Measurements from ENCODE around the gene TRAPPC2.

TRAPPC2 gene

GRCh38 chrX:13719192-13719856 lies 15.1 kb downstream of the TRAPPC2 start:
- H3K4me1 ChIP-seq (ENCODE audit: control insufficient read depth, insufficient read depth, low read length): no peaks in the 10 kb centered on the region
- H3K9me3 ChIP-seq (ENCODE audit: control insufficient read depth, insufficient read depth, low read length): no peaks in the 10 kb centered on the region
- H3K27ac ChIP-seq (ENCODE audit: low read depth, low read length): no peak overlapping the region
- H3K9ac ChIP-seq (ENCODE audit: low read depth, low read length): no peak overlapping the region
- no peak overlapping the region for H3K4me3 ChIP-seq (ENCODE audit: low read depth, low read length)
- H3K36me3 ChIP-seq (ENCODE audit: control insufficient read depth, insufficient read depth, low read length): peaks cover 48% of the 10 kb centered on the region
- no peaks in the 10 kb centered on the region for H3K27me3 ChIP-seq (ENCODE audit: control insufficient read depth, insufficient read depth, low read length)

GRCh38 chrX:13717700-13718472 lies 16.5 kb downstream of the TRAPPC2 start:
- no peaks in the 10 kb centered on the region for H3K27me3 ChIP-seq (ENCODE audit: control insufficient read depth, insufficient read depth, low read length)
- H3K27ac ChIP-seq (ENCODE audit: low read depth, low read length): peak overlapping the region; percentile 33
- no peaks in the 10 kb centered on the region for H3K9me3 ChIP-seq (ENCODE audit: control insufficient read depth, insufficient read depth, low read length)
- no peak overlapping the region for H3K4me3 ChIP-seq (ENCODE audit: low read depth, low read length)
- peak overlapping the region; percentile 54 for H3K9ac ChIP-seq (ENCODE audit: low read depth, low read length)
- peaks cover 50% of the 10 kb centered on the region for H3K36me3 ChIP-seq (ENCODE audit: control insufficient read depth, insufficient read depth, low read length)
- H3K4me1 ChIP-seq (ENCODE audit: control insufficient read depth, insufficient read depth, low read length): no peaks in the 10 kb centered on the region

- Histone ChIP-seq H3K27ac (ENCODE audit: low read depth, low read length) (no peak overlapping the region), H3K4me3 (ENCODE audit: low read depth, low read length) (no peak overlapping the region), H3K9me3 (ENCODE audit: control insufficient read depth, insufficient read depth, low read length) (no peaks in the 10 kb centered on the region), H3K4me1 (ENCODE audit: control insufficient read depth, insufficient read depth, low read length) (no peaks in the 10 kb centered on the region), H3K9ac (ENCODE audit: low read depth, low read length) (no peak overlapping the region), H3K36me3 (ENCODE audit: control insufficient read depth, insufficient read depth, low read length) (peaks cover 59% of the 10 kb centered on the region), H3K27me3 (ENCODE audit: control insufficient read depth, insufficient read depth, low read length) (no peaks in the 10 kb centered on the region)
These were observed 17.5 kb downstream of the TRAPPC2 start for GRCh38 chrX:13716905-13717304.

GRCh38 chrX:13716455-13716854 lies 18.0 kb downstream of the TRAPPC2 start:
- H3K27me3 ChIP-seq (ENCODE audit: control insufficient read depth, insufficient read depth, low read length): no peaks in the 10 kb centered on the region

GRCh38 chrX:13711141-13711540 lies 23.3 kb downstream of the TRAPPC2 start:
- H3K36me3 ChIP-seq (ENCODE audit: control insufficient read depth, insufficient read depth, low read length): peaks cover 76% of the 10 kb centered on the region

More at GRCh38 chrX:13716455-13716854, 18.0 kb downstream of the TRAPPC2 start:
- Histone ChIP-seq H3K4me1 (ENCODE audit: control insufficient read depth, insufficient read depth, low read length) (no peaks in the 10 kb centered on the region), H3K9me3 (ENCODE audit: control insufficient read depth, insufficient read depth, low read length) (no peaks in the 10 kb centered on the region), H3K36me3 (ENCODE audit: control insufficient read depth, insufficient read depth, low read length) (peaks cover 63% of the 10 kb centered on the region), H3K9ac (ENCODE audit: low read depth, low read length) (no peak overlapping the region), H3K4me3 (ENCODE audit: low read depth, low read length) (no peak overlapping the region), H3K27ac (ENCODE audit: low read depth, low read length) (no peak overlapping the region)

GRCh38 chrX:13703589-13703988 lies 30.8 kb downstream of the TRAPPC2 start:
- Histone ChIP-seq H3K9me3 (ENCODE audit: control insufficient read depth, insufficient read depth, low read length) (no peaks in the 10 kb centered on the region), H3K36me3 (ENCODE audit: control insufficient read depth, insufficient read depth, low read length) (peaks cover 28% of the 10 kb centered on the region), H3K4me3 (ENCODE audit: low read depth, low read length) (no peak overlapping the region), H3K4me1 (ENCODE audit: control insufficient read depth, insufficient read depth, low read length) (peaks cover 20% of the 10 kb centered on the region), H3K27ac (ENCODE audit: low read depth, low read length) (no peak overlapping the region), H3K27me3 (ENCODE audit: control insufficient read depth, insufficient read depth, low read length) (no peaks in the 10 kb centered on the region), H3K9ac (ENCODE audit: low read depth, low read length) (no peak overlapping the region)

More at GRCh38 chrX:13711141-13711540, 23.3 kb downstream of the TRAPPC2 start:
- no peak overlapping the region for H3K9ac ChIP-seq (ENCODE audit: low read depth, low read length)
- H3K27ac ChIP-seq (ENCODE audit: low read depth, low read length): no peak overlapping the region
- peaks cover 4% of the 10 kb centered on the region; the same call in 1 of the 2 replicates for H3K4me1 ChIP-seq (ENCODE audit: control insufficient read depth, insufficient read depth, low read length)
- H3K4me3 ChIP-seq (ENCODE audit: low read depth, low read length): no peak overlapping the region
- H3K27me3 ChIP-seq (ENCODE audit: control insufficient read depth, insufficient read depth, low read length): no peaks in the 10 kb centered on the region
- no peaks in the 10 kb centered on the region for H3K9me3 ChIP-seq (ENCODE audit: control insufficient read depth, insufficient read depth, low read length)

- no peak overlapping the region for H3K4me3 ChIP-seq (ENCODE audit: low read depth, low read length)
- H3K36me3 ChIP-seq (ENCODE audit: control insufficient read depth, insufficient read depth, low read length): peaks cover 24% of the 10 kb centered on the region
- H3K9me3 ChIP-seq (ENCODE audit: control insufficient read depth, insufficient read depth, low read length): no peaks in the 10 kb centered on the region
- H3K27me3 ChIP-seq (ENCODE audit: control insufficient read depth, insufficient read depth, low read length): no peaks in the 10 kb centered on the region
- peaks cover 21% of the 10 kb centered on the region for H3K4me1 ChIP-seq (ENCODE audit: control insufficient read depth, insufficient read depth, low read length)
- no peak overlapping the region for H3K9ac ChIP-seq (ENCODE audit: low read depth, low read length)
- no peak overlapping the region for H3K27ac ChIP-seq (ENCODE audit: low read depth, low read length)
These were observed 31.3 kb downstream of the TRAPPC2 start for GRCh38 chrX:13703135-13703534.

- Histone ChIP-seq H3K9ac (ENCODE audit: low read depth, low read length) (no peak overlapping the region), H3K27me3 (ENCODE audit: control insufficient read depth, insufficient read depth, low read length) (no peaks in the 10 kb centered on the region), H3K9me3 (ENCODE audit: control insufficient read depth, insufficient read depth, low read length) (no peaks in the 10 kb centered on the region), H3K27ac (ENCODE audit: low read depth, low read length) (no peak overlapping the region), H3K36me3 (ENCODE audit: control insufficient read depth, insufficient read depth, low read length) (peaks cover 23% of the 10 kb centered on the region), H3K4me1 (ENCODE audit: control insufficient read depth, insufficient read depth, low read length) (peaks cover 27% of the 10 kb centered on the region), H3K4me3 (ENCODE audit: low read depth, low read length) (no peak overlapping the region)
These were observed 32.2 kb downstream of the TRAPPC2 start for GRCh38 chrX:13702111-13702789.

- Histone ChIP-seq H3K27ac (ENCODE audit: low read depth, low read length) (no peak overlapping the region), H3K9ac (ENCODE audit: low read depth, low read length) (no peak overlapping the region), H3K4me1 (ENCODE audit: control insufficient read depth, insufficient read depth, low read length) (peaks cover 27% of the 10 kb centered on the region), H3K27me3 (ENCODE audit: control insufficient read depth, insufficient read depth, low read length) (no peaks in the 10 kb centered on the region), H3K9me3 (ENCODE audit: control insufficient read depth, insufficient read depth, low read length) (no peaks in the 10 kb centered on the region), H3K36me3 (ENCODE audit: control insufficient read depth, insufficient read depth, low read length) (peaks cover 15% of the 10 kb centered on the region), H3K4me3 (ENCODE audit: low read depth, low read length) (no peak overlapping the region)
These were observed 34.0 kb downstream of the TRAPPC2 start for GRCh38 chrX:13700380-13700779.

- Histone ChIP-seq H3K9me3 (ENCODE audit: control insufficient read depth, insufficient read depth, low read length) (no peaks in the 10 kb centered on the region), H3K27ac (ENCODE audit: low read depth, low read length) (no peak overlapping the region), H3K27me3 (ENCODE audit: control insufficient read depth, insufficient read depth, low read length) (no peaks in the 10 kb centered on the region), H3K9ac (ENCODE audit: low read depth, low read length) (no peak overlapping the region), H3K4me1 (ENCODE audit: control insufficient read depth, insufficient read depth, low read length) (peaks cover 35% of the 10 kb centered on the region), H3K4me3 (ENCODE audit: low read depth, low read length) (no peak overlapping the region), H3K36me3 (ENCODE audit: control insufficient read depth, insufficient read depth, low read length) (peaks cover 14% of the 10 kb centered on the region)
These were observed 35.1 kb downstream of the TRAPPC2 start for GRCh38 chrX:13699183-13699826.

All from HUES48 (cell line).